Non-pigmented ciliary epithelial cell (primary cell): ENCODE measurements around the gene TSPAN3.

Experiments used
- DNase-seq: peaks from one replicate; pipeline ENCODE4 v3.0.0-alpha.2; 2010; ENCODE audit warnings: low read depth

The TSPAN3 gene

DNA sequence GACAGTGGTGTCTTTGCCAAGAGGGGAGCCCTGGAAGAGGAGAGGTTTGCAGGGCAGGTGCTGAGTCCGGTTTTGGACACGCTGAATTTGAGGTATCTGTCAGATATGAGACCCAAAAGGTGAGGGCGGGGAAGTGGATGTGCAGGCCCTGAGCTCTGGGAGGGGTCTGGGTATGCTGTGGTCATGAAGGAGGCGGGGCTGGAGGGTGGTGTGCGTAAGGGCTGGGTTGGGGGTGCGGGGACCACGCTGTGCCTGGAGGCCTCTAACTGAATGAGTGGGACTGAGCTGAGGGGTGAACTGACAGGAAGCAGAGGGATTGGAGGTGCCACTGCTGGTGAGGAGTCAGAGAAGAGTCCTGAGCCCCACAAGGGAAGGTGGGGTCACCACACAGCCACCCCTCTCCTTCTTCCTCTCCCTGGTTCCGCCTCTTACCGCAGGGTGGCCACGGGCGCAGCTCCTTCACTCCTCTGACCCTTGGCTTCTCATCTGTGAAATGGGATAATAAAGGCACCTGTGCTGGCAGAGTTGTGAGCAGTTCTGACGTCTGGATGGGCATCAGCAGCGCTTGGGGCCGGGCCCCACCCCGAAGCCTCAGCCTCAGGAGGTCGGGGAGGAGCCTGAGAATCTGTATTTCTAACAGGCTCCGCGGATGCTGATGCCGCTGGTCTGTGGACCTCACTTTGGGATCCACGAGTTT is 47.2 kb downstream of the TSPAN3 start:
- DNase-seq, result no peak

DNA sequence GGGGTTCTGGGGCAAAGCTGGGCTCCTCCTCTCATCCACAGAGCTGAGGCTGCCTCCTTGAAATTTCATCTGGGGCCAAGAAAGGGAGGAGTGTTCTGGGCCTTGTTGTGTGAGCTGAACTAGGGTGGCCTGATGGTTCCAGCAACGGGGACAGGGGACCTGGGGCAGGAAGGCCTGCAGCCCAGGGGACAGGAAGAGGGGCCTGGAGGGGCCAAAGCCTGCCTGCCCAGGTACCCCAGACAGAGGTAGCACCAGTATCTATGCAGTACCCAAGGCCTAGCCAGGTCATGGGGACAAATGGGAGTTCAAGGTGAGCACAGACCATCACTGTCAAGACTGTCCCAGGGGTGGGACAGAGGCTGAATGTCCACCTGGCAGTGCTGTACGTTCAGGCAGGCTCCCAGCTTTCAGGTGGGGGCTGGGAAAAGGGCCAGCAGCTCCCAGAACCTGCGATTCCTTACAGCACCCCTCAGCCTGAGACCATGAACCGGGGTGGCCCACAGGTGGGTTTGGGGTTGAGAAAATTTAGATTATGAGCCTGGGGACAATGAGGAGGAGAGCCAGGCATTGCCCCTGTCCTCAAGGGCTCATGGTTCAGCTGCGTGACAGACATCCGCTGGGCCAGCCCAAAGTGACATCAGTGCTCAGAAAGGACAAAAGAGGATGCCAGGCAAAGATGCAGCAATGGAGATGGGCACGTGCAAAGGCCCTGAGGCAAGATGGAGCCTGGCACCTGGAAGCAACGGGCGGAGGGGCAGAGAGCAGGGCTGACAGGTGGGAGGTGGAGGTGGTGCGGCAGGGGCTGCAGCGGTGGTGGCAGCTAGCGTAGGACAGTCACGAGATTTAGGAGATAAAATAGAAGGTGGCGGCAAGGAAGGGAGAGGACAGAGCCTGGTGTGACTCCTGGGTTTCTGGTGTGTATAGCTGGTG is 48.0 kb downstream of the TSPAN3 start:
- no peak for DNase-seq

DNA sequence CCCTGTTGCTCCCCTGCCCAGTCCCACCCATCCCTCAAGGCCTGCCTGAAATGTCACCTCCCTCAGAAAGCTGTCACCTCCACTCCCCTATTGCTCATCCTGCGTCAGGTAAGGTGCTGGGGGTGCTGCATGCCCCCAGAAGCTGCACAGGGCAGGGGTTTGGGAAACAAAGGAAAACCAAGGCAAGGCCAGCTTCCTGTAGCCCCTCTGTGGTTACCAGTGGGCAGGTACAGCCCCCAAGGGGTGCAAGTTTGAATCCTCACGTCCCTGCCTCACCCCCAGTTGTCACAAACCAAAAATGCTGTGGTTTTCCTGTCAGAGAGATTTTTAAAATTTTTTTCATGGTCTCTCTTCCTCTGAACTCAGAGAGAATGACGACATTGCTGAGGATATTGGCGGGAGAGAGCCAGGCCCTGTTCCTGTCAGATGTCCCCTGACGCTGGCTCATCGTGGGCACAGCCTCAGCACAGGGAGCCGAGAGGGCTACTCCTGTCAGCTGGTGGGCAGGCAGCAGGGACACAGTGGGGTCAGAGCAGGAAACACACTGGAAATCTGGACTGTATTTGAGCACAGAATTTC is 49.0 kb downstream of the TSPAN3 start:
- no peak for DNase-seq

DNA sequence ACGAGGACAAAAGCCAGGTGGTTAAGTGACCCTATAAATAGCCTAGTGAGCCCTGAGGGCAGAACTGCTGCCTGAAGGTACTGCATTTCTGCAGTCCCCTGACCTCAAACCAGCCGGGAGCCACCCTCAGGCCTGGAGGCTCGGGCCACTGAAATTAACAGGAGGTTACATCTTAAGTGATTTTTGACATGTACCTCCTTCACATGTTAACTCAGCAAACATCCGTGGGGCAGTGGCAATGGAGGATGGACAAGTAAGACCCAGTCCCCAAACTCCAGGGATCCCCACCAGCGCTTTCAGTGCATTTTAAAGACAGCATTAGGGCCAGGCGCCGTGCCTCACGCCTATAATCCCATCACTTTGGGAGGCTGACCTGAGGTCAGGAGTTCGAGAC is 49.8 kb downstream of the TSPAN3 start:
- no peak for DNase-seq

DNA sequence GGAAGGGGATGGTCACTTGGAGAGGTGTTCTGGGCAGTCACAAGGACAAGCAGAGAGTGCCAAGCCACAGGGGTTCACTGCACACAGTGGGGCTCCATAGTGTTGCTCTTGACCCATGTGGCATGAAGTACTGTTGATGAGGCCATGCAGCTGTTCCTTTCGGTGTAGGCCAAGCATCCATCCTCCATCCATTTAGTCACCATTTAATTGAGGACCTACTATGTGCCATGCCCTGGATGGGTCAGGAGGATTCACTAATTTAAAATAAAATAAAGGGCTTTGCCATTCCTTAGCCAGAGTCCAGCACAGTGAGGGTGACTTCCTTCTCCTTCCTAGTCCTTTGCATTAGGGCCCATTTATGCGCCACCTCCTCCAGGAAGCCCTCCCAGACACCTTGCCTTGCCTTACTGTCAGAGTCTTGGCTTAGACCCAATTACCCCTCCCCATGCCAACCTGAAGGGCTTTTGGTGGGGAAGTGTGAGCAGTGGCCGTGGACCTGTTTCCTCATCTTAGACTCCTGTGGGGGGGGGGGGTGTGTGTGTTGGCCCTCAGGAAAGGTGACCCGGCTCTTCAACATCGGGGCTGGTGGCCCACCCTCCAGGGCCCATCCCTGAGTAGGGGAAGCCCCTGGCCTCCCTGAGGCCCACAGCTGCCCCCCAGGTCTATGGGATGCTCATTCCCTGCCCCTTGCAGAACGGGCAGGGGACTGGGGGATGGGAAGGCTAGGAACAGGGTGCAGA is 50.4 kb downstream of the TSPAN3 start:
- DNase-seq, result no peak

DNA sequence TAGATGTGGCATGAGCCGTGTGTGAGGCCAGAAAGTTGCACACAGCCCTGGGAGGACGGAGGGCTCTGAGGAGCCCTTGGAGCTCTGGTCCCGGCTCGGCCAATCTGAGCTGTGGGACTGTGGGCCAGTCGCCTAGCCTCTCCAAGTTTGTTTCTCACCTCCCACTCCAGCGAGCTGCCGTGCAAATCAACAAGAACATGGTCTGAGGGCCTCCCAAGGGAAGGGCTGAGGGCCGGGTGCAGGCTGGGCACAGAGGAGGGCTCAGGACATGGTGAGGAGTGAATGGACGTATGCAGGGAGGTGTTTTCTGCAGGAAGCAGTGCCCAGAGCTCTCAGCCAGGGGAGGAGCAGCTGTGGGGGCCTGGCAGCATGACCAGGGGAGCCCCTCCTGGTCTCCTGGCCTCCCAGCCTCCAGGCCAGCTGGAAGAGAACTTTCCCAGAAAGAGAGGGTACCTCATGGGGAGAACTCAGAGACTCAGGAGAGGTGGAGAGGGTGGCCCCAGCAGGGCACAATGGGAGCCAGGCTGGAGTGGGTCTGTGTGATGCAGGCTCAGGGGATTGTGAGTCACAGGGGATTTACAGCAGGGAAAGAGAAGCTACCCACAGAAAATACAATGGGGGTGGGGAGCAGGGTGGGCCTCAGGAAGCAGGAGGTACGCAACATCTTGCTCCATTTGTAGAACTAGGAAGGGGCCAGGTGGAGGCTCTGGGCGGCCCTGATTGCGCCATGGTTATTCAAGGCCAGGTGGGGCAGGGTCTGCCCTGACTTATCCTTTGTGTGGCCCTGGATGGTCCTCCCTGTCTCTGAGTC is 51.2 kb downstream of the TSPAN3 start:
- DNase-seq, result no peak

DNA sequence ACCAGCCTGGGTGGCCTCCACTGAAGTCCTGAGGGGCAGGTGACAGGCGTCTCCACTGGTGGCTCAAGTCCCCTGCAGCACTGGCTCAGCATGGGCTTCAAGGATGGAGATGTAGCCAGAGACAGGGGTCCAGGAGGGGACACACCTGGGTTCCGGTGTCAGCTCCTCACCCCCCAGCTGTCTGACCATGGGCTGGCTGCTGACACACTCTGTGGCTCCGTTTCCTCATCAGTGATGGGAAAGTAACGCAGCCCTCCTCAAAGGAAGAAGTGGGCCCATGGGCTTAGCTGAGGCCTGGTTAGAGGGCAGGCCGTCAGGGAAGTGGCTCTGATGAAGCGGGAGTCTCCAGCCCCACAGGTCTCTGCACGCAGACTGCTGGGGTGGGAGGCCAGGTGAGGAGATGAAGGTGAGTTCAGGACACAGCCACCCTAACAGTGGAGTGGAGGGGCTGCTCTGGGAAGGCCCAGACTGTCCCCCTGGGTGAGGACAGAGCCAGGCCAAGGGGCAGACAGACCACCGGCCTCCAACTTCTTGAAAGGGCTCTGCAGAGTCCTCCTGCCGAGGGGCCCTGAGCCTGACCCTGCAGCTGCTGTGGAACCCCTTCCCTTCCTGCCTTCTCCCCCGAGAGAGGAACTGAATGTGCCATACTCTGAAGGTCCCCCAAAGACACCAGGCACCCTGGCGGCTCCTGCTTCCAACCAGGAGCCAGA is 52.0 kb downstream of the TSPAN3 start:
- no peak for DNase-seq

DNA sequence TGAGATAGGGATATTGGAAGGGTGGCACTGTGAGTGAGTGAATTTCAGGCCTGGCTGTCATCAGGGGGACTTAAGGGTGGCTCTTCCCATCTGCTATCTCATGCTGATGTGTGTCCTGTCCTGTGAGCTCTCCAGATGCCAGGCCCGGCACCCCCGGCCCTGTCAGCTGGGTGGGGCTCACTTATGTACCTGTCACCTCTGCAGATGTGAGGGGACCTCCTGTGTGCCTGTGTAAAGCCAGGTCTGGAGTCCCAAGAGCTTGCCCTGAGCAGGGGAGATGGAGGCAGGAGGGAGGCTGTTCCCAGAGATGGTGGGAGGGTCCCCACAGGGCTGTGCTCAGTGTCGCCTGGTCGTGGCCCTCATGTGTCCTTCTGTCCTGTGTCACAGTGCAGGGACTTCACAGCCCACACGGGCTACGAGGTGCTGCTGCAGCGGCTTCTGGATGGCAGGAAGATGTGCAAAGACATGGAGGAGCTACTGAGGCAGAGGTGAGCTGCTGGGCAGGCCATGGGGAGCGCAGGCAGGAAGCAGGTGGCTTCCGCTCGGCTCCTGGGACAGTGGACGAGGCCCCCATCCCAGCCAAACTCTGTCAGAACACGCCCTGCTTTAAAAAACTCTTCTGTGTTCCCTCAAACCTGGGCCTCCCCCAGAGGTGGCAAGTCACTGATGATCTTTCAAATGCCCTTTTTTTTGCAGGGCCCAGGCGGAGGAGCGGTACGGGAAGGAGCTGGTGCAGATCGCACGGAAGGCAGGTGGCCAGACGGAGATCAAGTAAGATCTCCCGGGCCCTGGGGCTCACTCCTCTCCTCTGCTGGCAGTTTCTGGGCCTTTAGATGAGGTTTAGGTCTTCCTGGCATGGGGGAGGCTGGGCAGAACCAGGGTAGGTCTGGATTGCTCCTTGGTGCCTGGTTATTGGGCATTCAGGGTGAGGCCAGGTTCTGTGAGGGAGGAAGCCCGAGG is 52.9 kb downstream of the TSPAN3 start:
- no peak for DNase-seq

DNA sequence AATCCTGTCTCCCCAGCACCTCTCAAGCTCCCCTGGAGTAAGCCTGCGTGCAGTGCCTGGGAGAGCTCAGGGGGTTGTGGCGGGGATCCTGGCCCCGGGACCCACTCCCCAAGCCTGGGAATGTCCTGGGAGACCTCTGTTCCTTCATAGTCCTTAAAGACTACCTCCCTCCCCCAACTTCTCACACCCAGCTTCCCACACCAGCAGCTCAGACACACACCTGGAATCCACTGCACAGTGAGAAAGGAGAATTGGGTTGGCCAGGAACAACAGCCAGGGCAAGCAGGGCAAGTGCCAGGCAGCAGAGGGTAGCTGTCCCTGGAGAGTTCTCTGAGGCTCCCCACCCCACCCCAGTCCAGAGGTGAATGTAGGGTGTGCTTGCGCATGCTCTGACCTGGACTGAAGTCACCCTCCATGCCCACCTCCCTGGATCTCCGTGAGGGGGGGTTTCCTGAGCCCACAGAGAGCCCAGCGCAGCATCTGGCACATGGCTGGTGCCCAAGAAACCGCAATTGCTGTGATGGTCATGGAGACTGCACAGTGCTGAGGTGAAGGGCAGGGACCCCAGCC is 53.7 kb downstream of the TSPAN3 start:
- DNase-seq, result no peak

DNA sequence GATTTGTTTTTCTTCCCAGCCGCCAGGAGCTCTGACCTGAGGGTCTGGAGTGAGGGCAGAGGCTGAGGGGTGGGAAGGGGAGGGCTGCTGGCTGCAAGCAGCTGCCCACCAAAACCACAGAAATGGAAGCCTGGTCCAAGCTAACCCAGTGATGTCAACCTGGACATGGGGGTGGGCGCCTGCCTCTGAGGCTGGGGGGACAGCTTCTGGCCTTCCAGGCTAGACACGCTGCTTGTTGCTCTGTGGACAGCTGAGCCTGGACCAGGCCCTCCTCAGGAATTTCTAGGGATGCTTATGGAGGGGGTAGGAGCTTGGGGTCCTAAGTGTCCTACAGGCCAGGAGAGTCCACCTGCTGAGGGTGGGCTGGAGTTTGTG is 54.6 kb downstream of the TSPAN3 start:
- DNase-seq, result no peak

DNA sequence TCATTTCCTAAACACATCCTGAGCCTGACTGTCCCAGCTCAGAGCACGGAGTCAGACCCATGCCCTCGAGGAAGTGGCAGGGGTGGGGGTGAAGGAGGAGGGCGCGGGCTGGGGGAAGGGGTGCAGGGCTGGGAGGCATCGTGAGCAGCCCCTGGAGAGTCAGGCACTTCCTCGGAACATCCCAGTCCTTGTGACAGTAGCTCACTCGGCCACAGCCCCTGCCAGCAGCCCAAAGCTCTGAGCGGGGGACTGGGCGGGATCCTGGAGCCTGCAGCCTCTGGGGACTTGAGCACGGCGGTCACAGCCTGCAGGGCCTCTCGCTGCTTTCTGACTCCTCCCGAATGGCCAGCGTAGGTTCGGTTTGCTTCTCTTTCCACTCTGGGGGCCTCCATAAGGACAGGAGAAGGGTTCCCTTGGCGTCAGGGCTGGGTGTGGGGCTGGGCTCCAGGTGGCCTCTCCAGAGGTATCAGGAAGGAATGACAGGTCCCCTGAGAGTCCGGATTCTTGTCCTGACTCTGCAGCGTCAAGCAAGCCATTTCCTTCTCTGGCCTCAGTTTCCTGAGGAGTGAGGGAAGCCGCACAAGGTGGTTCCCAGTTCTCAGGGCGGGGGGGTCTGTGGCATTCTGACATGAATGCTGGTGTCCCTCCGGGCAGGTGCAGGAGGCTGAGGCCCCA is 55.1 kb downstream of the TSPAN3 start:
- DNase-seq, result no peak

DNA sequence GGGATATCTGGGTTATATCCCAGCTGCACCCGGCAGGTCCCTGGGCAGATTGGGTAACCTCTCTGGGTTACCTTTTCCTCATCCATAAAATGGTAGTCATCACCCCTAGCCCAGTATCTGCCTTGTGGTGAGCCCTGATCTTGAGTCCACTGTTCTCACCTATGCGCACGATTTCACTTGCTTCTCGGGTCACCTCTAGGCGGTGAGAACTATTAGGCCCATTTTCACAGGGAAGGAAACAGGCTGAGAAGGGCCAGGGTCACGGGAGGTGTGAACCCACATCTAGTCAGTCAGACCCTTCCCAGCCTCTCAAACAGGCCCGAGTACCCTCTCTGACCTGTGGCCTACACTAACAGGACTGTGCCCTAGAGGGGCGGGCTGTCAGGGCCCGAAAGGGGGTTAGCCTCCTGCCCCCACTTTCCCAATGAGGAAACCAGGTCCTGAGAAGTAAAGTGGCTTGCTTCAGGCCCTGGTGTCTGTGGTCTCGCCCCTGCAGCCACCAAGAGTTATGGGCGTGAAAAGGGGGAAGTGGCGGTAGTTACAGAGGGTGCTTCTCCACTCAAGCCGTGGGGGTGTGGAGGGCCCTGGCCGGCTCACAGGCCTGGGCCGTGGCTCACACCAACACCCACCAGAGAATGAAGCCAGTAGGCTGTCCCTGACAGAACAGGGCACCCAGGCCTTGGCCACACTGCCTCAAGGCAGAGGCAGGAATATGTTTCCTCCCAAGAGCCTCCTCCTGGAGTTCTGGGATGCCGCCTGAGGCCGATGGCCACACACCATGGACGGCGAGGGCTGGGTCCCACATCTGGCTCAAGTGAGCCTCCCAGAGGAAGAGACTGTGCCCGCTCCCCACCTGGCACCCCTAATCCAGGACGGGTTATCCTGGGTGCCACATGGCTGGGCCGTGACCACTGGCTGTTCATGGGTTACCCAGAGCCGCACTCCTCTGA is 56.5 kb downstream of the TSPAN3 start:
- DNase-seq, result no peak

DNA sequence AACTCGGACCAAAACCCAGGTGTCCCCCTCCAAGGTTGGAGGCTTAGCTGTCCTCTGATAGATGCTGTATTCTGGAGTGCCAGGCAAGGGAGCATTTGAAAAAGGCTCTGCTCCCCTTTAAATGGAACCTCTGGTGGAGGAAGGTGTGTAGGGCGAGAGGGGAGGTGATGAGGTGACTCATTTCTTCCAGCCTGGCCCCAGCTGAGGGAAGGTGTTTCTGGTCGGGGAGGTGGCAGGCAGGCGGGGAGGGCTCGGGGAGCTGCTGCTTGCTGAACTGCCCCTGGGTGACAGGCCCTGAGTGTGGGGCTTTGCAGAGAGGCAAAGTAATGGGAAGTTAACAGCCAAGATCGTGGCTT is 57.2 kb downstream of the TSPAN3 start:
- DNase-seq, result no peak

DNA sequence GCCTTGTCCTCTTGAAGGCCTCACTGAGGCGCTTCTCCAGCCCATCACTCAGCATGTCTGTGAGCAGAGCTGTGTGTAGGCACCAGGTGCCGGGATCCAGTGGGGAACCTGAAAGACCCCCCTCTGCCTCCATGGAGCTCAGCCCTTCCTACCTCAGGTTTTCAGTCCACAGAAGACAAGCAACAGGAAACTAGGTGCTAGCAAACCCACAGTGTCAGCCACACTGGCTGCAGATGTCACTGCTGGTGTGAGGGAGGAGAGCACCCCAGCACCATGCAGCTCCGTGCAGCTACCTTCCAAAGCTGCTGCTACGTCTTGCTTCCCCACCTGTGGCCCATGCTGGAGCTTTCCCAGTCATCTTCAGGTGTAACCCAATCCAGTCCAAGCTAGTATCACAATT is 58.0 kb downstream of the TSPAN3 start:
- DNase-seq, result no peak

DNA sequence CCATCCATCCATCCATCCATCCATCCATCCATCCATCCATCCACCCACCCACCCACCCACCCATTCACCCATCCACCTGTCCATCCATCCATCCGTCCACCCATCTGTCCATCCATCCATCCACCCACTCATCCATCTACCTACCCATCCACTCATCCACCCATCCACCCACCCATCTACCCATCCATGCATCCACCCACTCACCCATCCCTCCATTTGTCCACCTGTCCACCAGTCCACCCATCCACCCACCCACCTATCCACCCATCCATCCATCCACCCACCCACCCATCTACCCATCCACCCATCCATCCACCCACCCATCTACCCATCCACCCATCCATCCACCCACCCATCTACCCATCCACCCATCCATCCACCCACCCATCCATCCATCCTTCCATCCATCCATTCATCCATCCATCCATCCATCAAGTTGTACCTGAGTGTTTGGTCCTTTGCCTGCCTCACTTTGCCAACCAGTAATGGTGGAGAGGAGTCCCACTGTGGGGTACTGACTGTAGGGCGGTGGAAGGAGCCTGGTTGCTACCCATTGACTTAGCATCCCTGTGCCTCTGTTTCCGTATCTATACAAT is 58.7 kb downstream of the TSPAN3 start:
- DNase-seq, result no peak

DNA sequence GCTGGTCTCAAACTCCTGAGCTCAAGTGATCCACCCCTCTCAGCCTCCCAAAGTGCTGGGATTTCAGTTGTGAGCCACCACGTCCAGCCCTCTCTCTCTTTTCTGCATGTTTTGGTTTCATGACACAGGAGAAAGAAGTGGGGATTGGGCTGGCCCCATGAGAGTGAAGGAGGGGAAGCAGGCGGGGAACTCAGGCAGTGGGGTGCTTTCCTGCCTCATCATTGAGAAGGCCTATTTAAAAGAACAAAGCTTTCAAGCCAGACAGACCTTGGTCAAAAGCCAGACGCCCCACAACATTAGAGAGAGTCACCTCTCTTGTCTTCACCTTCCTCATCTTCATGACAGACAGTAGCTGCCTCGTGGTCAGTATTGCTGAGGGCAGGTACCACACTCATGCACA is 60.1 kb downstream of the TSPAN3 start:
- DNase-seq, result no peak

DNA sequence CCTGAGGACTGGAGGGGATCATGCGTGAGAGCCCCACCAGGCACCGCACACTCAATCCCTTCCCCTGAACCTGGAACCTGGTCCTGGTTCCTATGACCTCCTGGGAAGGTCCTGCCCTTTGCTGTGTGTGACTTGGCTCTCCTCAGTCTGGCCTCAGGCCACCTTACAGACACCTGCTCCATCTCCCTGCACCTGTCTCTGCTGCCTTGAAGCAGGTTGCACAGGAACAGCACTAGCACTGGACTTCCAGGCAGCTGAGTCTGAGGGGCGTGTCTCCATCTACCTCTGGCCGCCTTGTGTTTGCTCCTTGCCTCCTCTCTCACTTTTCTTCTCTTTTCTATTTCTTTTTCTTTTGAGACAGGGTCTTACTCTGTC is 60.6 kb downstream of the TSPAN3 start:
- DNase-seq, result no peak
